K562 treated with DMSO at 1 percent for 24 hours (cell line): Measurements from ENCODE around the gene TARS1. TPM values are rescaled to one million over a fixed set of nuclear protein-coding genes. Genes with fewer than 3 reads are reported as not detected.

ENCODE experiments used
- total RNA-seq: library from RNA; unstranded; fragments of 300-600 nt; gene quantifications from 2 replicates; pipeline ENCODE4 v1.2.3, GENCODE V29; 2022; ENCODE audit warnings: low read depth; ENCODE audit not compliant: insufficient read depth

TARS1 gene
- 211 and 234 TPM in 2 replicates for total RNA-seq

DNA sequence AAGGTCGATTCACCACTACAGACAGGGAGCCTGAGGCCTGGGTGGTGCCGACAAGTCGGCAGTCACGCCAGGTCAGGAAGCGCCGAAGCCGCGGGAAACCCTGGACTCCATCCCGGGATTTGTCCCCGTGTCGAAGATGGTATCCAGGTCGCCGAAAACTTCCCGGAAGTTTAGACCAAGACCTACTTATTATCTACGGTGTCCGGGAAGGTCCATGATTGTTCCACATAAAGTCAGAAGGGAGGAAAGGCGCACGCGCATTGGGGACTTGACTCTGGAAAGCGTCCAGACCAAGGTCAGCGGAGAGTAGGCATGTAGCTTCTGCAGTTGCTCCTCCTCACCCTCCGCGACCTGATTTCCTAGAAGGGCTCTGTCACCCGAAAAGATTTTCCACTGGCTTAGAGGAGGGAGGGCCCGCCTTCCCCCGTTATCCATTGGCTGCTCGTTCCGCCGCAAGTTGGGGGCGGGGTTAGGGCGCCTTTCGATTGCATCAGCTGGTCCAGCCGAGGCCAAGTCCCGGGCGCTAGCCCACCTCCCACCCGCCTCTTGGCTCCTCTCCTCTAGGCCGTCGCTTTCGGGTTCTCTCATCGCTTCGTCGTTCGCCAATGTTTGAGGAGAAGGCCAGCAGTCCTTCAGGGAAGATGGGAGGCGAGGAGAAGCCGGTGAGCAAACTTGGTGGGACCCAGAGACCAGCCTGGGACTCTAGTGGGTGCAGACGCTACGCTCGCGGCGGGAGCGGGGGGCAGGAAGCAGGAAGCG, at the start of gene TARS1:
TSS of gene TARS1 (plus strand) at position 484 of the 759 bp plus-strand sequence. CDS start at position 606, 122 bp downstream.

